Measurements from ENCODE around the gene LEMD1.
A peak's percentile ranks its signal among the peaks of the same experiment; 100 is the strongest.

The LEMD1 gene

DNA sequence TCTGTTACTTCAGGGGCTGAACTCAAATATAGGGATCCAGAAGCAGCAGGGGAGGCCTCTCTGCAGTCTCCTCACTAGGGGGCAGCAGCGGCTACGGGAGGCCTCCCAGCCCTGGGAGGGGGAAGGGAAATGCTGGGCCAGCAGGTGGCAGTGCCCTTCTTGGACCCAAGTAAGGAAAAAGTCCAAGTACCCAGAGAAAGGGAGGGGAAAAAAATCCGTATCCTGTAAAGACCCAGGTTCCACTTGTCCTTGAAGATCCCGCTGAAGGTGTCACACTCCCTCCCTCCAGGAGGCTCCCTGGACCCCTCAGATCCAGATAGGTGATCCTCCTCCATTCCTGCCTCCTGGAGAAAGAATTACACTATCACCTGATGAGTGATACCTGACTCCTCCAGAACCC, 86.2 kb downstream of the LEMD1 start:
- DNase-seq = peak; percentile 90

GRCh38 chr1:205332015-205332791, 89.7 kb downstream of the LEMD1 start:
- Histone ChIP-seq H3K4me3 (ENCODE audit: low read length) (no peak overlapping the region), H2AFZ (ENCODE audit: low read length) (no peak overlapping the region), H3K9me3 (replicated peaks; ENCODE audit: insufficient read depth, low read length) (no peaks in the 10 kb centered on the region), H3K27ac (ENCODE audit: low read length) (no peak overlapping the region), H3K9me2 (replicated peaks; ENCODE audit: insufficient read depth, low read length) (no peaks in the 10 kb centered on the region), H3K36me3 (replicated peaks; ENCODE audit: insufficient read depth, low read length) (no peaks in the 10 kb centered on the region), H4K20me1 (ENCODE audit: insufficient read depth, low read length) (no peaks in the 10 kb centered on the region), H3K9ac (ENCODE audit: low read length) (no peak overlapping the region), H3F3A (ENCODE audit: insufficient read depth, low read length) (no peaks in the 10 kb centered on the region), H3K27me3 (replicated peaks; ENCODE audit: insufficient read depth, low read length) (no peaks in the 10 kb centered on the region), H3K79me2 (ENCODE audit: low read length) (no peaks in the 10 kb centered on the region), H3K4me2 (ENCODE audit: low read depth, low read length) (no peak overlapping the region), H3K4me1 (ENCODE audit: low read length) (no peaks in the 10 kb centered on the region)
- TF ChIP-seq EZH2phosphoT487 (IDR thresholded peaks at IDR 0.05; ENCODE audit: low read length) = no peak
- no peak for TF ChIP-seq CTCF (IDR thresholded peaks at IDR 0.05; ENCODE audit: low read length)
- TF ChIP-seq EZH2 (optimal IDR thresholded peaks at IDR 0.05; ENCODE audit: low read depth, low read length) = no peak
- no peak for DNase-seq

More for the DNA sequence above, 86.2 kb downstream of the LEMD1 start:
- Histone ChIP-seq H3K9me2 (replicated peaks; ENCODE audit: insufficient read depth, low read length) (no peaks in the 10 kb centered on the region), H3K4me1 (ENCODE audit: low read length) (peaks cover 2% of the 10 kb centered on the region), H2AFZ (ENCODE audit: low read length) (no peak overlapping the region), H3K4me3 (ENCODE audit: low read length) (no peak overlapping the region), H3K79me2 (ENCODE audit: low read length) (no peaks in the 10 kb centered on the region), H3K9ac (ENCODE audit: low read length) (no peak overlapping the region), H3F3A (ENCODE audit: insufficient read depth, low read length) (no peaks in the 10 kb centered on the region), H3K9me3 (replicated peaks; ENCODE audit: insufficient read depth, low read length) (no peaks in the 10 kb centered on the region), H3K27me3 (replicated peaks; ENCODE audit: insufficient read depth, low read length) (no peaks in the 10 kb centered on the region), H3K36me3 (replicated peaks; ENCODE audit: insufficient read depth, low read length) (no peaks in the 10 kb centered on the region), H3K4me2 (ENCODE audit: low read depth, low read length) (no peak overlapping the region), H3K27ac (ENCODE audit: low read length) (no peak overlapping the region), H4K20me1 (ENCODE audit: insufficient read depth, low read length) (no peaks in the 10 kb centered on the region)
- peak; percentile 100 for TF ChIP-seq CTCF (IDR thresholded peaks at IDR 0.05; ENCODE audit: low read length)
- TF ChIP-seq EZH2phosphoT487 (IDR thresholded peaks at IDR 0.05; ENCODE audit: low read length) = no peak
